Inflammatory macrophage treated with lipopolysaccharide for 4 hours (primary cell): Measurements from ENCODE around the gene IFIH1.

Source experiments
- DNase-seq: peaks from one replicate; pipeline ENCODE4 v3.0.0-alpha.2; 2020

IFIH1 gene

GRCh38 chr2:162308747-162309503 lies 9.6 kb downstream of the IFIH1 start:
- no peak for DNase-seq

GRCh38 chr2:162305901-162306300 lies 12.6 kb downstream of the IFIH1 start:
- no peak for DNase-seq

GRCh38 chr2:162301877-162302276 lies 16.6 kb downstream of the IFIH1 start:
- no peak for DNase-seq

GRCh38 chr2:162301151-162301804 lies 17.2 kb downstream of the IFIH1 start:
- DNase-seq = peak; percentile 60

- DNase-seq = no peak
Measured at GRCh38 chr2:162300266-162300665, 18.2 kb downstream of the IFIH1 start.

- no peak for DNase-seq
Measured at GRCh38 chr2:162298669-162299335, 19.7 kb downstream of the IFIH1 start.

- DNase-seq = peak; percentile 75
Measured at GRCh38 chr2:162297925-162298552, 20.4 kb downstream of the IFIH1 start.

- peak; percentile 34 for DNase-seq
Measured at GRCh38 chr2:162295009-162295408, 23.5 kb downstream of the IFIH1 start.

- DNase-seq = no peak
Measured at GRCh38 chr2:162293122-162293786, 25.2 kb downstream of the IFIH1 start.

- no peak for DNase-seq
Measured at GRCh38 chr2:162291748-162292147, 26.7 kb downstream of the IFIH1 start.

GRCh38 chr2:162282765-162283425 lies 35.6 kb downstream of the IFIH1 start:
- no peak for DNase-seq

- DNase-seq = no peak
Measured at GRCh38 chr2:162280654-162281053, 37.8 kb downstream of the IFIH1 start.

- DNase-seq = peak; percentile 32
Measured at GRCh38 chr2:162277381-162277780, 41.1 kb downstream of the IFIH1 start.

- no peak for DNase-seq
Measured at GRCh38 chr2:162267996-162268395, 50.5 kb downstream of the IFIH1 start.

- no peak for DNase-seq
Measured at GRCh38 chr2:162267496-162267895, 51.0 kb downstream of the IFIH1 start.

- no peak for DNase-seq
Measured at GRCh38 chr2:162266460-162266760, 52.1 kb downstream of the IFIH1 start.

- no peak for DNase-seq
Measured at GRCh38 chr2:162265666-162266459, 52.6 kb downstream of the IFIH1 start.

- peak; percentile 94 for DNase-seq
Measured at GRCh38 chr2:162261032-162261945, 57.2 kb downstream of the IFIH1 start.

- DNase-seq = peak; percentile 29
Measured at GRCh38 chr2:162258686-162259085, 59.8 kb downstream of the IFIH1 start.

- DNase-seq = no peak
Measured at GRCh38 chr2:162258169-162258568, 60.3 kb downstream of the IFIH1 start.

GRCh38 chr2:162257425-162257824 lies 61.1 kb downstream of the IFIH1 start:
- DNase-seq = peak; percentile 50
